ENCODE data around the gene CDC42EP1. TPM values are rescaled to one million over a fixed set of nuclear protein-coding genes. Genes with fewer than 3 reads are reported as not detected.
"Not testable (repeated sequence)": the region's sequence is repeated elsewhere in the genome, so short reads cannot be mapped to it uniquely, and the experiment has no call there.

The CDC42EP1 gene
- total RNA-seq, 1 experiment from 2014 or later: 22.3 TPM

DNA sequence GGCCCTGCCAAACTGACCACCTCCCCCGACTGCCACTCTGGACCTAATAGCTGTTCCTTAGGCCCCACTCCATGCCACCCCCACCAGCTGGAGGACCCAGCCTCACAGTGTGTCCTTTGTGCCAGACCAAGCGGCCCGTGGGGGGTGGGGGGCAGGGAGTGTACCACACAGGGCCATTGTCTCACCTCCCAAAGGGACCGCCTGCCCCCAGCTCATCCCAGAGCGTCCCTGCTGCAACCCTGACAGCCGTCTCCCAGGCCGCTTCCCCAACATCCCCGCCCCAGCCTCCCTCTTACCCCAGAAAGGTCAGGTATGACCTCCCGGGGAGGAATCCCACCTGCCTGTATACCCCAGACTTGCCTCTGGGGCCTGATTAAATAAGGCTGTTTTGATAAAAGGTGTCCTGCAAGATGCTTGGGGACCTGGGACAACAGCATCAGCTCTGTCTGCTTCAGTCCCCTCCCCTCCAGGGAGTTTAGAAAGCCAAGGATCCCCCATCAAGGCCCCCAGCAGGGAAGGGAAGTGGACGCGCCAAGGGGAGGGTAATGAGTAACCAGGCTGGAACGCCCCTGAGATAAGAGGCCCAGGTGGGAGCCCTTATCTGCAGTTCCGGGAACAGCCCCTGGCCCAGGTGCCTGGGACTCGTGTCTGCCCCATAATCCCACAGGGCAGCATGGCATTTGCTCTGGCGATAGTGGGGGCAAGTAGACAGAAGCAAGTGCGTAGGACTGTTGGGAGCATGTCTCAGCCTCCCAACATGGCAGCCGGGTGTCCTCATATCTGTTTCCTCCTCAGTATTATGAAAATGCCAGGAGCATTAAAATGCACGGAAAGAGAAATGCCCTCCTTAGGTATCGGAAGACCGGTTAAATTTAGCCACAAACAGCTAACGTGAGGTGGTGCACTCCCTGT lies 9.0 kb downstream of the CDC42EP1 start:
- H3K4me1 ChIP-seq (replicated peaks): peaks cover 5% of the 10 kb centered on the region
- peaks cover 66% of the 10 kb centered on the region for H3K36me3 ChIP-seq
- no peak overlapping the region for H3K27ac ChIP-seq
- no peak for DNase-seq (ENCODE audit: low read depth in 1 of 2, low spot score in 2 of 2)
- no peaks in the 10 kb centered on the region for H3K9me3 ChIP-seq (replicated peaks)
- no peaks in the 10 kb centered on the region; the same call in 1 of the 2 replicates for H3K27me3 ChIP-seq (replicated peaks)
- H3K4me3 ChIP-seq: no peak overlapping the region

DNA sequence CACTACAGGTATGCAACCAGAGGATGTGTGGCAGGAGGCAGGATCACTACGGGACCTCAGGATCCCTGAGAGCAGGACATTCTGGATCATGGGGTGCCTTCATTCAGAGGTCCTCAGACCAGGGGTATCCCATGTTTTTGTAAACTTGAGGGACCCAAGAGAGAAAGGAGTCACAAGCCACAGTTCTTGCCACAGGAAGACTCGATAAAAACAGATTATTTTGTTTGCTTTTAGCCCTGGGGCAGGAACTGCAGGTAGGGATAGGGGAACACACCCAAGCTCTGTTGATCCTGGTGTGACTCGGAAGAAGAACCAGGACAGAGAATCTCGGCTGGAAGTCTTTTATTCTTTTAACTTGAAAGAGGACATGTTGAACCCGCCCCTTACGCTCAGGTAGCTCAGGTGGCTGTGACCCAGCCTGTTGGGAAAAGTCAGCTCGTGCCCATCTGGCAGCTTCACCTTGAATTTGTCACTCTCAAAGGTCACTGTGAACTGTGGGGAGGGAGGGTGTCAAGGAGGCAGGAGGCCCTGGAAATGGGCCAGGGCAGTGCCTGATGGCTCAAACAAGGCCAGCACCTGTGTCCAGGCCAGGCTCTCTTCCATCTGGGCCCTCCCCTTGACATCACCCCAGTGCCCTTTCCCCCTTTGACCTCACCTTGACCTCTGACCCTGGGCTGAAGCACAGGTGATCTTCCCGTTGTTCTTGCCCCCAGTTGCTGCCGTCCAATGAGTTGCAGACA lies 9.8 kb downstream of the CDC42EP1 start:
- Histone ChIP-seq H3K27ac (no peak overlapping the region), H3K36me3 (peaks cover 61% of the 10 kb centered on the region), H3K4me1 (replicated peaks) (no peaks in the 10 kb centered on the region; the same call in 1 of the 2 replicates), H3K4me3 (no peak overlapping the region), H3K27me3 (replicated peaks) (no peaks in the 10 kb centered on the region; the same call in 1 of the 2 replicates), H3K9me3 (replicated peaks) (no peaks in the 10 kb centered on the region)
- DNase-seq (ENCODE audit: low read depth in 1 of 2, low spot score in 2 of 2): no peak

DNA sequence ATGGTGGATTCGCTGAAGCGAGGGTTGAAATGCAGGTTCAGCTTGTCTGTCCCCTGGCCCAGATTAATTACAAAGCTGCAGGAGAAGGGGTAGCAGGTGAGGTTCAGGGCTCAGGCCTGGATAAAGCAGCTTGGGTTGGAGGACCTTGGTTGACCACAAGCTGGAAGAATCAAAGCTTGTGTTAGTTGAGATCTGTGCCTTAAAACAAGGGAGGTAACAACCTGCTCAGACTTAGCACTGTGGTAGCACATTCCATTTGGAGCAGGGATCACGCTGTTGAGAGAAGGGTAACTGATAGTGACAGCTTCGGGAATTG lies 10.3 kb downstream of the CDC42EP1 start:
- H3K36me3 ChIP-seq: peaks cover 59% of the 10 kb centered on the region
- no peak overlapping the region for H3K27ac ChIP-seq
- H3K9me3 ChIP-seq (replicated peaks): no peaks in the 10 kb centered on the region
- H3K4me3 ChIP-seq: no peak overlapping the region
- no peaks in the 10 kb centered on the region; the same call in 1 of the 2 replicates for H3K4me1 ChIP-seq (replicated peaks)
- no peaks in the 10 kb centered on the region; the same call in 1 of the 2 replicates for H3K27me3 ChIP-seq (replicated peaks)
- no peak for DNase-seq (ENCODE audit: low read depth in 1 of 2, low spot score in 2 of 2)

- no peaks in the 10 kb centered on the region; the same call in 1 of the 2 replicates for H3K4me1 ChIP-seq (replicated peaks)
- no peak overlapping the region for H3K4me3 ChIP-seq
- H3K9me3 ChIP-seq (replicated peaks): no peaks in the 10 kb centered on the region
- no peaks in the 10 kb centered on the region; the same call in 1 of the 2 replicates for H3K27me3 ChIP-seq (replicated peaks)
- peaks cover 51% of the 10 kb centered on the region for H3K36me3 ChIP-seq
- DNase-seq (ENCODE audit: low read depth in 1 of 2, low spot score in 2 of 2): no peak
- H3K27ac ChIP-seq: no peak overlapping the region
These were observed 11.1 kb downstream of the CDC42EP1 start for GRCh38 chr22:37571258-37571991.

GRCh38 chr22:37571992-37572373 lies 11.7 kb downstream of the CDC42EP1 start:
- Histone ChIP-seq H3K4me1 (replicated peaks) (no peaks in the 10 kb centered on the region; the same call in 1 of the 2 replicates), H3K27ac (no peak overlapping the region), H3K36me3 (peaks cover 45% of the 10 kb centered on the region), H3K9me3 (replicated peaks) (no peaks in the 10 kb centered on the region), H3K27me3 (replicated peaks) (no peaks in the 10 kb centered on the region; the same call in 1 of the 2 replicates), H3K4me3 (no peak overlapping the region)
- no peak for DNase-seq (ENCODE audit: low read depth in 1 of 2, low spot score in 2 of 2)

GRCh38 chr22:37575490-37576003 lies 15.3 kb downstream of the CDC42EP1 start:
- Histone ChIP-seq H3K27ac (no peak overlapping the region), H3K4me3 (no peak overlapping the region), H3K36me3 (peaks cover 10% of the 10 kb centered on the region; the same call in 1 of the 2 replicates), H3K4me1 (replicated peaks) (no peaks in the 10 kb centered on the region; the same call in 1 of the 2 replicates), H3K27me3 (replicated peaks) (no peaks in the 10 kb centered on the region; the same call in 1 of the 2 replicates), H3K9me3 (replicated peaks) (no peaks in the 10 kb centered on the region)
- DNase-seq (ENCODE audit: low read depth in 1 of 2, low spot score in 2 of 2): no peak

DNA sequence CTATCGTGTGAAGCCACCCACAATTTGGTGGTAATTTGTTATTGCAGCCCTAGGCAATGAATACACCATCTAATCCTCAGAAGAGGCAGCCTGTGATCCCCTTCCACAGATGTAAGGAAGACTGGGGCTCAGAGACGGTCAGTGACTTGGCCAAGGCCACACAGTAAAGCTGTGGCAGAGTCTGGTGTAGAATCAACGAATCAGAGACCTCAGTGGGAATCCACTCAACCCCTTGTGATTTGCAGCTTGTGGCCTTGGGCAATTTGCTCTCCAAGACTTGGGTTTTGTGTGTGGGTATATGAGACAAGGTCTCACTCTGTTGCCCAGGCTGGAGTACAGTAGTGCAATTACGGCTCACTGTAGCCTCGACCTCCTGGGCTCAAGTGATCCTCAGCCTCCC lies 17.7 kb downstream of the CDC42EP1 start:
- Histone ChIP-seq H3K27me3 (replicated peaks) (peaks cover 3% of the 10 kb centered on the region; the same call in 1 of the 2 replicates), H3K4me1 (replicated peaks) (no peaks in the 10 kb centered on the region), H3K36me3 (no peaks in the 10 kb centered on the region), H3K27ac (no peak overlapping the region), H3K9me3 (replicated peaks) (no peaks in the 10 kb centered on the region), H3K4me3 (no peak overlapping the region)
- no peak for DNase-seq (ENCODE audit: low read depth in 1 of 2, low spot score in 2 of 2)

- DNase-seq (ENCODE audit: low read depth in 1 of 2, low spot score in 2 of 2): no peak
- no peak overlapping the region for H3K27ac ChIP-seq
- H3K27me3 ChIP-seq (replicated peaks): 0 out of 2 replicates have a peak, but pooled peaks cover 3% of the 10 kb centered on the region
- no peaks in the 10 kb centered on the region for H3K36me3 ChIP-seq
- H3K4me3 ChIP-seq: no peak overlapping the region
- no peaks in the 10 kb centered on the region for H3K9me3 ChIP-seq (replicated peaks)
- H3K4me1 ChIP-seq (replicated peaks): no peaks in the 10 kb centered on the region
These were observed 21.2 kb downstream of the CDC42EP1 start for GRCh38 chr22:37581504-37581903.

DNA sequence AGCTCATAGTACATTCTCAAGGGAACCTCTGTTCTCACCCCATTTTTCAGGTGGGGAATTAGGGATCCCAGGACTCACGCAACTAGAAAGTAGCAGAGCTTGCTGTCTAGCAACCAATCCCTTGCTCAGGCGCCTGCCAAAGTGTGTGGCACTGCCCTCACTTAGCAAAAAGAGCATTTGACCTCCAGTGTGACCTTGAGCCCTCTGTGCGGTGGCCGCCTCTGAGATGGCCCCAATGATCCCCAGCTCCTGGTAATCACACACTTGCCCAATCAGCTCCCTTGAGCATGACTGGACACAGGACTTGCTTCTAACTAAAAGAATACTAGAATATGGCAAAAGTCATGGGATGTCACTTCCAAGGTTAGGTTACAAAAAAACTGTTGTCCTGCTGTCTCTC lies 22.2 kb downstream of the CDC42EP1 start:
- Histone ChIP-seq H3K4me3 (no peak overlapping the region), H3K27ac (no peak overlapping the region), H3K4me1 (replicated peaks) (no peaks in the 10 kb centered on the region), H3K36me3 (no peaks in the 10 kb centered on the region), H3K9me3 (replicated peaks) (no peaks in the 10 kb centered on the region), H3K27me3 (replicated peaks) (0 out of 2 replicates have a peak, but pooled peaks cover 3% of the 10 kb centered on the region)
- no peak for DNase-seq (ENCODE audit: low read depth in 1 of 2, low spot score in 2 of 2)

DNA sequence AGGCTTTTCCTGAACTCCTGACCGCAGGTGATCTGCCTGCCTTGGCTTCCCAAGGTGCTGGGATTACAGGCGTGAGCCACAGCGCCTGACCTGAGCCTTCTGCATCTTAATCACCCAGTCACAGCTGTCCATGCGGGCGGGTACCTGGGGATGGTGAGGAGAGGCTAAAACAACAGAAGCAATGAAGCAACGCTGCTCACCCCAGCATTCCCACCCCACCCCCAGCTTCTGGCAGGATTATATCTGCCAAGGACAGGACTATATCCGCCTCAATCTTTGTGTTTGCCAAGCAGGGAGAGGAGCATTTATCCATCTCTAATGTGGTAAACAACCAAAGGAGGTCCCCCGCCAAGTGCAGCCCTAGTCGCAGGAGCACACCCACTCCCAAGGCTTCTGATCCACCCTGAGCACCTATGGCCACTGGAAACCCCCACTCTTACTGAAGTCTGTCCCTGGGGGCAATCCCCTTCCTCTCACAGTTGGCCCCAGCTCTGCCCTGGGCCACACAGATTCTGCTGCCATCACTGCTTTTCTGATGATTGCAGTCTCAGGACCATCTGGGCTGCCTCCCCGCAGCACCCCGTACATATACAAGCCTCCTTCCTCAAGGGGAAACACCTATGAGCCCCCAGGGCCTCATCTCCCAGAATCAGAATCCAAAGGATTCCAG lies 28.4 kb downstream of the CDC42EP1 start:
- no peak for DNase-seq (ENCODE audit: low read depth in 1 of 2, low spot score in 2 of 2)
- H3K36me3 ChIP-seq: no peaks in the 10 kb centered on the region
- no peaks in the 10 kb centered on the region for H3K9me3 ChIP-seq (replicated peaks)
- H3K4me3 ChIP-seq: no peak overlapping the region
- H3K27ac ChIP-seq: no peak overlapping the region
- no peaks in the 10 kb centered on the region for H3K4me1 ChIP-seq (replicated peaks)
- H3K27me3 ChIP-seq (replicated peaks): no peaks in the 10 kb centered on the region

- H3K27me3 ChIP-seq (replicated peaks): no peaks in the 10 kb centered on the region
- H3K9me3 ChIP-seq (replicated peaks): no peaks in the 10 kb centered on the region
- H3K4me3 ChIP-seq: no peak overlapping the region
- no peaks in the 10 kb centered on the region for H3K36me3 ChIP-seq
- DNase-seq (ENCODE audit: low read depth in 1 of 2, low spot score in 2 of 2): no peak
- H3K4me1 ChIP-seq (replicated peaks): no peaks in the 10 kb centered on the region
- H3K27ac ChIP-seq: no peak overlapping the region
These were observed 29.4 kb downstream of the CDC42EP1 start for GRCh38 chr22:37589636-37590035.

DNA sequence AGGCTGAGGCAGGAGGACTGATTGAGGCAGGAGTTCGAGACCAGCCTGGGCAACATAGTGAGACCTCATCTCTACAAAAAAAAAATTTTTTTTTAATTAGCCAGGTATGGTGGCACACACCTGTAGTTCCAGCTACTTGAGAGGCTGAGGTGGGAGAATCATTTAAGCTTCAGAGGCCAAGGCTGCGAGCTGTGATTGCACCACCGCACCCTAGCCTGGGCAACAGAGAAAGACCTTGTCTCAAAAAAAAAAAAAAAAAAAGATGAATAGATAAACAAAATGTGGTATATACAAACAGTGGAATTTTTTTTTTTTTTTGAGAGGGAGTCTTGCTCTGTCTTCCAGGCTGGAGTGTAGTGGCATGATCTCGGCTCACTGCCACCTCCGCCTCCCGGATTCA lies 30.8 kb downstream of the CDC42EP1 start:
- H3K36me3 ChIP-seq; DNase-seq (ENCODE audit: low read depth in 1 of 2, low spot score in 2 of 2); H3K9me3 ChIP-seq (replicated peaks); H3K27me3 ChIP-seq (replicated peaks); H3K27ac ChIP-seq; H3K4me1 ChIP-seq (replicated peaks); H3K4me3 ChIP-seq: not testable (repeated sequence)

GRCh38 chr22:37591823-37592404 lies 31.6 kb downstream of the CDC42EP1 start:
- H3K9me3 ChIP-seq (replicated peaks): no peaks in the 10 kb centered on the region
- H3K4me3 ChIP-seq: no peak overlapping the region
- H3K27ac ChIP-seq: no peak overlapping the region
- H3K36me3 ChIP-seq: no peaks in the 10 kb centered on the region
- peaks cover 5% of the 10 kb centered on the region for H3K27me3 ChIP-seq (replicated peaks)
- no peak for DNase-seq (ENCODE audit: low read depth in 1 of 2, low spot score in 2 of 2)
- no peaks in the 10 kb centered on the region for H3K4me1 ChIP-seq (replicated peaks)
